IMR-90 (cell line): ENCODE results near the gene IRGM.

Experiments
- BHLHE40 ChIP-seq: fragments of 150-350 bp; IDR thresholded peaks from 2 replicates; pipeline ENCODE4 v1.6.1; 2016; ENCODE audit warnings: mild to moderate bottlenecking, low read depth, low read length
- CEBPB ChIP-seq: IDR thresholded peaks from 2 replicates; pipeline ENCODE4 v1.6.1; 2012; ENCODE audit warnings: low read depth, low read length, improper control_type of control experiment
- CHD1 ChIP-seq: IDR thresholded peaks from 2 replicates; pipeline ENCODE4 v1.6.1; 2012; ENCODE audit warnings: low read depth, low read length, improper control_type of control experiment
- CTCF ChIP-seq: conservative IDR thresholded peaks from 2 replicates; pipeline ENCODE4 v1.5.1; 2012; ENCODE audit warnings: mild to moderate bottlenecking, low read depth, low read length, improper control_type of control experiment
- FOS ChIP-seq: fragments of 150-350 bp; IDR thresholded peaks from 2 replicates; pipeline ENCODE4 v1.6.1; 2016; ENCODE audit warnings: low read depth, low read length
- MAZ ChIP-seq: IDR thresholded peaks from 2 replicates; pipeline ENCODE4 v1.6.1; 2012; ENCODE audit warnings: low read depth, mild to moderate bottlenecking, low read length, improper control_type of control experiment, moderate library complexity, borderline replicate concordance
- NFE2L2 ChIP-seq: fragments of 150-350 bp; IDR thresholded peaks from 2 replicates; pipeline ENCODE4 v1.6.1; 2016; ENCODE audit warnings: low read depth, mild to moderate bottlenecking, low read length
- POLR2A ChIP-seq: IDR thresholded peaks from 2 replicates; pipeline ENCODE4 v1.6.1; 2012; ENCODE audit warnings: mild to moderate bottlenecking, low read depth, low read length
- RAD21 ChIP-seq: IDR thresholded peaks from 2 replicates; pipeline ENCODE4 v1.6.1; 2012; ENCODE audit warnings: low read length, improper control_type of control experiment
- RCOR1 ChIP-seq: IDR thresholded peaks from 2 replicates; pipeline ENCODE4 v1.6.1; 2012; ENCODE audit warnings: mild to moderate bottlenecking, low read length, improper control_type of control experiment; ENCODE audit not compliant: insufficient replicate concordance
- RFX5 ChIP-seq: IDR thresholded peaks from 2 replicates; pipeline ENCODE4 v1.8.0; 2012; ENCODE audit warnings: low read depth, mild to moderate bottlenecking, low read length, moderate library complexity
- SMC3 ChIP-seq: fragments of 150-350 bp; IDR thresholded peaks from 2 replicates; pipeline ENCODE4 v1.6.1; 2016; ENCODE audit warnings: low read depth, mild to moderate bottlenecking, antibody characterized with exemption, low read length, moderate library complexity
- TF ChIP-seq, protein P1 (sequence below): fragments of 150-350 bp; IDR thresholded peaks from 2 replicates; pipeline ENCODE4 v1.6.1; 2016; ENCODE audit warnings: low read depth, mild to moderate bottlenecking, low read length, moderate library complexity, borderline replicate concordance

- TF ChIP-seq POLR2A (no peak), RAD21 (no peak), CTCF (no peak), SMC3 (no peak), RFX5 (no peak), CEBPB (no peak), RCOR1 (no peak), CHD1 (no peak), BHLHE40 (no peak), FOS (no peak), NFE2L2 (no peak), MAZ (no peak)
- TF ChIP-seq, protein P1, sequence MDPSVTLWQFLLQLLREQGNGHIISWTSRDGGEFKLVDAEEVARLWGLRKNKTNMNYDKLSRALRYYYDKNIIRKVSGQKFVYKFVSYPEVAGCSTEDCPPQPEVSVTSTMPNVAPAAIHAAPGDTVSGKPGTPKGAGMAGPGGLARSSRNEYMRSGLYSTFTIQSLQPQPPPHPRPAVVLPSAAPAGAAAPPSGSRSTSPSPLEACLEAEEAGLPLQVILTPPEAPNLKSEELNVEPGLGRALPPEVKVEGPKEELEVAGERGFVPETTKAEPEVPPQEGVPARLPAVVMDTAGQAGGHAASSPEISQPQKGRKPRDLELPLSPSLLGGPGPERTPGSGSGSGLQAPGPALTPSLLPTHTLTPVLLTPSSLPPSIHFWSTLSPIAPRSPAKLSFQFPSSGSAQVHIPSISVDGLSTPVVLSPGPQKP = no peak
Observed at GRCh38 chr5:150836064-150836463, 10.3 kb upstream of the IRGM start.
